ENCODE data around the gene ZC3H12D. TPM values are rescaled to one million over a fixed set of nuclear protein-coding genes. Genes with fewer than 3 reads are reported as not detected.
"Not testable (repeated sequence)": the region's sequence is repeated elsewhere in the genome, so short reads cannot be mapped to it uniquely, and the experiment has no call there.

The ZC3H12D gene
- total RNA-seq, result 3.0 TPM
- long read RNA-seq, result 0 reads

GRCh38 chr6:149484733-149485700 lies at the start of gene ZC3H12D:
ZC3H12D (minus strand) TSS chr6:149485014; CDS start chr6:149474543, 10,471 bp downstream.
- no peak for DNase-seq (ENCODE audit: low spot score)

- DNase-seq (ENCODE audit: low spot score), result no peak
Observed at GRCh38 chr6:149529650-149530049, 44.8 kb upstream of the ZC3H12D start.

- DNase-seq (ENCODE audit: low spot score), result no peak
Observed at GRCh38 chr6:149515494-149515893, 30.7 kb upstream of the ZC3H12D start.

GRCh38 chr6:149513915-149514314 lies 29.1 kb upstream of the ZC3H12D start:
- no peak for DNase-seq (ENCODE audit: low spot score)

- no peak for DNase-seq (ENCODE audit: low spot score)
Observed at GRCh38 chr6:149510793-149511512, 26.1 kb upstream of the ZC3H12D start.

GRCh38 chr6:149508485-149508884 lies 23.7 kb upstream of the ZC3H12D start:
- no peak for DNase-seq (ENCODE audit: low spot score)

- DNase-seq (ENCODE audit: low spot score), result no peak
Observed at GRCh38 chr6:149503872-149504271, 19.1 kb upstream of the ZC3H12D start.

GRCh38 chr6:149503276-149503675 lies 18.5 kb upstream of the ZC3H12D start:
- DNase-seq (ENCODE audit: low spot score), result no peak

GRCh38 chr6:149501768-149502167 lies 17.0 kb upstream of the ZC3H12D start:
- DNase-seq (ENCODE audit: low spot score), result no peak

- no peak for DNase-seq (ENCODE audit: low spot score)
Observed at GRCh38 chr6:149501201-149501600, 16.4 kb upstream of the ZC3H12D start.

GRCh38 chr6:149500096-149500495 lies 15.3 kb upstream of the ZC3H12D start:
- no peak for DNase-seq (ENCODE audit: low spot score)

- DNase-seq (ENCODE audit: low spot score), result no peak
Observed at GRCh38 chr6:149499066-149499465, 14.3 kb upstream of the ZC3H12D start.

GRCh38 chr6:149497365-149497764 lies 12.6 kb upstream of the ZC3H12D start:
- no peak for DNase-seq (ENCODE audit: low spot score)

- DNase-seq (ENCODE audit: low spot score), result not testable (repeated sequence)
Observed at GRCh38 chr6:149496597-149496996, 11.8 kb upstream of the ZC3H12D start.

GRCh38 chr6:149495349-149496016 lies 10.7 kb upstream of the ZC3H12D start:
- not testable (repeated sequence) for DNase-seq (ENCODE audit: low spot score)

- DNase-seq (ENCODE audit: low spot score), result not testable (repeated sequence)
Observed at GRCh38 chr6:149494810-149495209, 10.0 kb upstream of the ZC3H12D start.

- DNase-seq (ENCODE audit: low spot score), result no peak
Observed at GRCh38 chr6:149493761-149494320, 9.0 kb upstream of the ZC3H12D start.

- DNase-seq (ENCODE audit: low spot score), result no peak
Observed at GRCh38 chr6:149492798-149493343, 8.1 kb upstream of the ZC3H12D start.

- DNase-seq (ENCODE audit: low spot score), result no peak
Observed at GRCh38 chr6:149489967-149490366, 5.2 kb upstream of the ZC3H12D start.

- no peak for DNase-seq (ENCODE audit: low spot score)
Observed at GRCh38 chr6:149488815-149489214, 4.0 kb upstream of the ZC3H12D start.

- no peak for DNase-seq (ENCODE audit: low spot score)
Observed at GRCh38 chr6:149487316-149487715, 2.5 kb upstream of the ZC3H12D start.
